GM18909 (cell line): ENCODE data around the gene HOXD12.

Experiments
- ATAC-seq: cut with Tn5 transposase; IDR thresholded peaks from one replicate; pipeline ENCODE4 v1.9.1; 2021; ENCODE audit warnings: mild to moderate bottlenecking; ENCODE audit not compliant: unreplicated experiment, poor library complexity

HOXD12 gene, protein sequence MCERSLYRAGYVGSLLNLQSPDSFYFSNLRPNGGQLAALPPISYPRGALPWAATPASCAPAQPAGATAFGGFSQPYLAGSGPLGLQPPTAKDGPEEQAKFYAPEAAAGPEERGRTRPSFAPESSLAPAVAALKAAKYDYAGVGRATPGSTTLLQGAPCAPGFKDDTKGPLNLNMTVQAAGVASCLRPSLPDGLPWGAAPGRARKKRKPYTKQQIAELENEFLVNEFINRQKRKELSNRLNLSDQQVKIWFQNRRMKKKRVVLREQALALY

GRCh38 chr2:176099728-176100546, at the start of gene HOXD12:
TSS of gene HOXD12 (plus strand) at chr2:176099795. CDS start at chr2:176099802, 7 bp downstream.
- no peak for ATAC-seq

DNA sequence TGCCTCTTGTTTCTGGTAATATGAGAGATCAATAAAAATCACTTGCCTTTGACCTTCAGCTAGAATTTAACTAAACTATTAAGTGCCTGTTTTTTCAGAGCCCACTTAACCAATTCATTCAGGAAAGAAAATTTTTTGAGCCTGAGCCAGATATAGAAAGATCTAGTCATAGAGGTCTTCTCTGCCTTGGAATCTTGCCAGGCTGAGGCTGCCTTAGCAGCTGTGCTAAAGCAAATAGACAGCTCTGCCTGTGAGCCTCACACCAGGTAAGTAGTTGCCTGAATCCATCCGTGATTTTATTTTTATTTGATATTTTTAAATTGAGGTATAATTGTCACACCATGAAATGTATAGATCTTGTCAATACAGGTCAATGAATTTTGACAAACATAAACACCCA, 43.2 kb upstream of the HOXD12 start:
- no peak for ATAC-seq

DNA sequence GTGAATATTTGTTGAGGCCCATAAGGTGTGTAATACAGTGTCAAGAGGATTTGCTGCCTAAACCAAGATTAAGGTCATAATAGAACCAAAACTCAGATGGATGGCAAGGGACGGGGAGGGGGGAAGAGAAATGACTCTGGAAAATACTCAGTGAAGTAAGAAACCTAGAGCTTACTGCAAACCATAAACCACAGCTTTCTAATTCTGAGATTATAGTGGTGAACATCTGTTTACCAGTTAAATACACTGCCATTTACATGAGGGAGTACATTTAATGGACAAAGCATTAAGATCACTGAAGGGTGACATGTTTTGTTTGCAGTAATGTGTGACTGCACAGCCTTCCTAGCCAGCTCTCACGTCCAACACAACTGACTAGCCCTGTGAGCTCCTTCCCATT, 35.6 kb upstream of the HOXD12 start:
- ATAC-seq = no peak

DNA sequence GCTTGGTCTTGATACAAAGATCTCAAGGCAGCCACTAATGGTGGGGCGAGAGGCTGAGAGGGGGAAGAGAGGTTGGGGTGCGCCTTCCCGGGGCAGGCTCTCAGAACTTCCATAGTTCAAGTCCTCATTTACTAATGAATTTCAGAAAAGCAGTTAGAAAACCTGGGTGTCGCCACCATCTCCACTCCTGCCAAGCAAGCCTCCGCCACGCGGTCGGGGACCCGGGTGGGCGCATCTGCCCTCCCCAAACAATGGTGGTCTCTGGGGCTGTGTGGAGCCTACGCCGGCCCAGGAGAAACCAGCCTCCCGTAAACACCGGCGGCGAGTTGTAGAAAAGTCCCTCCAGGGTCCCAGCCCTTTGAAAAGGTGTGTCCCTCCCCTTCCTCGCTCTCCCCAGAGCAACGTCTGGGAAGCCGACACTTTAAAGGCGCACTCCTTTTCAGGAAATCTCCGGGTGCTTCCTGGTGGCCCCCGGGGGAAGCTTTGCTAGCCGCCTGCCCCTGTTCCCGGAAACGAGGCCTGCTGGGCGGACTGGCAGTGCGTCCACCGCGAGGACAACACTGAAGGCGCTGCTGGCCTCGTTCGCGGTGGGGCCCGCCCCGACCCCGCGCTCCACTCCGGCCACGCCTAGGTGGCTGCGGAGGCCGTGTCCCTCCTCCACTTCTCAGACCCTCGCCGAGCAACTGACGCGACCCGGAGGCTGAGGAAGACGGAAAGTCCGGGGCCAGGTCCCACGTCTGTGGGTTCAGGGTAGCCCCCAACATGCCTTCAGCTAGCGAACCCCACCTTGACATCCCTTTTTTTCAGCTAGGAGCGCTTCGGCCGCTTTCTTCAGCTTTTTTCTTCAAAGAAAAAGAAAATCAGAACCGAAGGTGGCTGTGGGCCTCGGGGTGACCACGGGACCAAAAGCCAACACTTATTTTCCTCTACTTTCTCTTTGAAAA, 32.7 kb upstream of the HOXD12 start:
- no peak for ATAC-seq

- ATAC-seq = no peak
These were observed 31.8 kb upstream of the HOXD12 start for GRCh38 chr2:176067589-176068418.

DNA sequence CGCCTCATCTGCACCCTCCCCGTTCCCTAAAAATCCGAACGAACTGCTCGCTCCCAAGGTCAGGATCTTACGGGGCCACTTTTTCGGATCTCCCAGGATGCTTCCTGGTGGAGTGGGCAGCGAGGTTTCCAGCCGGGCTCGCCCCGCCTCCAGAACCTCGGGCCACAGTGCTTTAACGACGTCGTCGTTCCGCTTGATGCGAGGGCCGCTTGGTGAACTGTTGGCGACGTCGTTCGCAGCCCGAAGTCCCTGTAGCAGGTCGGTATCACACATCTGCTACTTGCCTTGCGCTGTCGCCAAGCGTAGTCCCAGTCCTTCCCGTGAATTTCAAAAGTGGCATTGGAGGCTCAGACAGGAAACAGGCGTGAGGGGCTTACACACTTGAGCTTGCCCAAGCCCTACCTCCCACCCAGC, 31.2 kb upstream of the HOXD12 start:
- no peak for ATAC-seq

GRCh38 chr2:176071330-176072291, 28.0 kb upstream of the HOXD12 start:
- no peak for ATAC-seq

DNA sequence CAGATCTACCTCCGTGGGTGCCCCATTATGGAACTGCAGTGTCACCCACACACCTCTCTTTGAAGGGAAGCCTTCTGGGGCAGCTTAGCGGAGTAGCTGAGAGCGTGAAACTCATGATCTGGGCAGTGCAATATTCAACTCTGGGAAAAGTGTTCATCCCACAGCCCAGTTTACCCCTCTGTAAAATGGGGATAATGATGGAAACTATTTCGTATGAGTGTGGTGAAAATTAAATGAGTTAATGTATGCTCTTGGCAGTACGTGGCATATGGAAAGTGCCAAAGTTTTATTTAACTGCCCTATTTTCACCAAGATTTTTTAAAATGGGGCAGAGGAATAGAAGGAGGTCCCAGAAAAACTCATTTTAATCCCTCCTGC, 27.3 kb upstream of the HOXD12 start:
- no peak for ATAC-seq

- ATAC-seq = no peak
These were observed 26.4 kb upstream of the HOXD12 start for GRCh38 chr2:176072951-176073904.

DNA sequence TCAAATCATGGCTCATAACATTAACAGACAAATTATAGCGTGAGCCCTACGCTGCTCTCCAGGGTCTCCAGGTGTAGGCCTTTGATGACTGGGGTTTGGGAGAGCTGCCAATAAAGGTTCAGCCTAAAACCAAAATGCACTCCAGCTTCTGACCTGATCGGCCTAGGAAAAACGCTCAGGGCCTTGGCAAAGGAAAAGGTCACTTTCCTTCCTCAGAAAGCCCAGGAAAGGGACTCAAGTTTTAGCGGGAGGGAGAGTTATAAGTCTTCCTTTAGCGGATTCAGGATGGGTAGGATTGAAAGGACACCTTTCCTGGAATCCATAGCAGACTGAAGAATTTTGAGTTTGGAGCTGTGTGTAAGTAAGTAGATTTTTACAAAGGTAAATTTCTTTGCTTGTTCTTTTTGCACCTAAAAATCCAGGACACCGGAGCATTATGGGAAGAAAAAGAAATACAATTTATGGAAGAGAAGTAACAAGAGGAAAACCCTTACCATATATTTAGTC, 24.6 kb upstream of the HOXD12 start:
- no peak for ATAC-seq

GRCh38 chr2:176075481-176075880, 24.1 kb upstream of the HOXD12 start:
- no peak for ATAC-seq

DNA sequence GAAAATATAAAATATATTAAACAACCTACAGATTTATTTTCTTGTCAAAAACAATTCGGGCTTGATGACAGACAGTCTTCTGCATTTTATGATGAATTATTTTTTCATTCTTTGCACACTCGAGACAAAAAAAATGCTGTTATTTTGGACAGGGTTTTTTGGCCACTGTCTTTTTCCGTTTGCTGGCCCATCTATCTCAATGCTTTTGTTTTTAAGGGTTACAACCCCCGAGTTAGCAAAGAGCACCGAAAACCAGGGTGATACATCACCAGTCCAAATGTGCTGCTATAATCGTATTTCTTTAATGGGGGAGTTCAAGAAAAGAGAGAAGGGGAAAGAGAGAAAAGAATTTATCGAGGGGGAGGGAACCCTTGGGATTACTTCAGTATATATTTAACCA, 23.5 kb upstream of the HOXD12 start:
- no peak for ATAC-seq

DNA sequence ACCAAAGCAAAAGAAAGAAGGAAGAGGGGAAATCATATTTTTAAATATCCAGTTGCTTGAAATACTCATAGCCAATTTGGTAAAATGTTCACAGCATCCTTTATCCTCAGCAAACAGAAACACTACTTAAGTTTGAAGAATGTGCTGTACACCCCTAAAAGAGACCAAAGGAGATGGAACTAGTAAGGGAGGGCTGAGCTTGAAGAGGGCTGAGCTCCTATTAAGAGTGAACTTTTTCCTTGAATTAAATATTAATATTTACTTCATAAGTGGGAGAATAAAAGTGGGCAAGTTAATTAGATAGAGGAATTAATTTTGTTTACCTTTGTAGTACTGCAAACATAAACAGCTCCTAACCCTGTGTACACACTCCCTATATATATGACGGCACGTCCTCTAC, 22.8 kb upstream of the HOXD12 start:
- ATAC-seq = no peak

GRCh38 chr2:176078541-176079284, 20.9 kb upstream of the HOXD12 start:
- no peak for ATAC-seq

DNA sequence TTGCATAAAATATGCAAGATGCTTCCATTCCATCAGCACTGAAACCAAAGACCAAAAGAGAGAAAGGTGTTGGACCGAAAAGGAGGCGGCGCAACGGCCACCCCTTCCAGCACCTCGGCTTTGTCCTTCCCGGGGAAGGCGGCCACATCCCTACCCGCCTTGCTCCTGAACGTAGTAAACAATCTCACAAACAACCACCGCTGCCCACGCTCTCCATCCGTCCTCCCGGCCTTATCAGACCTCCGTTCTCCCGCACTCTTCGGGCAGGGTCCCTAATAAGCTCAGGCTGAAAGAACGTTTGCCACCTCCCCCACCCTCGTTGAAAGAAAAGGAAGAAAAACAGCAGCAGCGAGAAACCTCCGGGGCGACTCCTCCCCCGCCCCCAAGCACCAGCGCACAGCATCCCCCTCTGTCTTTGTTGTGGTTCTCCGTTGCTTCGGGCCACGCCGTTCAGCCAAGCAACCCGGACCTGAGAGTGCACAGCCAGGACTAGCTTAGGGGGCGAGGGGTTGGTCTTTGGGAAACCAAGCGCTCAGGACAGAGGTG, 20.2 kb upstream of the HOXD12 start:
- no peak for ATAC-seq

DNA sequence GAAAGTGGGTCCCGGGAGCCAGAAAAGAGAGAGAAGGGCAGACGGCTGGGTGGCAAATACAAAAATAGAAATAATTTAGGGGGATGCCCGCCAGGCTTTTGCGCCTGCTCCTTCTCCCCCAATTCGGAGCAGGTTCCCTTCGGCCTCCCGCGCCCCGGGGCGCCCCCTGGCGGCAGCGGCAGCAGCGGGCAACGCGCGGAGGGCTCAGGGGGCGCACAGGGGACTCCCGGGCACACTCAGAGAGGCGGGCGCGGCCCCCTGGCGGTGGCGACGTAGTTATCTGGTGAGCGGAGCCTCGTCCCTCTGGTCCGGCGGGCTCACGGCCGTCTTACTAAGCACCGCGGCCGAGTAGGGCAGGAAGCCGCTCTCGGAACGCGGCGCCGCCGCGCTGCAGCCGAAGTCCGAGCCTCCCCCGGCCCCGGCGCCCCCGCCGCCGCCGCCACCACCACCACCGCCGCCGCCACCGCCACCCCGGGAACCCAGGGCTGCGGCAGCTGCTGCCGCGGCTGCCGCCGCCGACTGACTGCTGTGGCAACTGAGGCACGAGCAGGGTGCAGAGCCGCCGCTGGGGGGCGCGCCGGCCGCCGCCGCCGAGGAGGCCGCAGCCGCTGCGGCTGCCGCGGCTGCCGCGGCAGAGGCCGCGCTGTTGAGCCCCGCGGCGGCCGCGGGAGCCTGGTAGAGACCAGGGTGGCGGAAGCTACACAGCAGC, 19.6 kb upstream of the HOXD12 start:
- ATAC-seq = no peak
